ENCODE results near the gene KIF4A.

DNA sequence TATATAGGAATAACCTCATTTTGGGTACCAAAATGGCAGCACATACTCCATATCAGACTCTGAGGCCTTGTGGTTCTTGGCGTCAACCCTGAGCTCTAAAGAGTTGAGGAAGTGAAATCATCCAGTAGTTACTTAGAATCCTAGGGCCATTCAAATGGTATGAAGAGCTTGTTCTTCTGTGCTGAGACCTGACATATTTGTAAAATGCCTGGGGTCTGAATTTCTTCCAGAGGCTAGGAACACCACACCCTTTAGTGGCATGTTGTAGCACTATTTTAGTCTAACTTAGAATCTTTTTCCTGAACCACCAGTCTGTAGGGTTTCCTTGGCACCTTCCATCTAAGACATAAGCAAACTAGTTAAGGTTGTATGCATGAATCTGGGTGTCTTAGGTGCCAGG is 115.1 kb downstream of the KIF4A start:
- TF ChIP-seq POLR2A (IDR thresholded peaks at IDR 0.05): no peak
- TF ChIP-seq, protein P1, sequence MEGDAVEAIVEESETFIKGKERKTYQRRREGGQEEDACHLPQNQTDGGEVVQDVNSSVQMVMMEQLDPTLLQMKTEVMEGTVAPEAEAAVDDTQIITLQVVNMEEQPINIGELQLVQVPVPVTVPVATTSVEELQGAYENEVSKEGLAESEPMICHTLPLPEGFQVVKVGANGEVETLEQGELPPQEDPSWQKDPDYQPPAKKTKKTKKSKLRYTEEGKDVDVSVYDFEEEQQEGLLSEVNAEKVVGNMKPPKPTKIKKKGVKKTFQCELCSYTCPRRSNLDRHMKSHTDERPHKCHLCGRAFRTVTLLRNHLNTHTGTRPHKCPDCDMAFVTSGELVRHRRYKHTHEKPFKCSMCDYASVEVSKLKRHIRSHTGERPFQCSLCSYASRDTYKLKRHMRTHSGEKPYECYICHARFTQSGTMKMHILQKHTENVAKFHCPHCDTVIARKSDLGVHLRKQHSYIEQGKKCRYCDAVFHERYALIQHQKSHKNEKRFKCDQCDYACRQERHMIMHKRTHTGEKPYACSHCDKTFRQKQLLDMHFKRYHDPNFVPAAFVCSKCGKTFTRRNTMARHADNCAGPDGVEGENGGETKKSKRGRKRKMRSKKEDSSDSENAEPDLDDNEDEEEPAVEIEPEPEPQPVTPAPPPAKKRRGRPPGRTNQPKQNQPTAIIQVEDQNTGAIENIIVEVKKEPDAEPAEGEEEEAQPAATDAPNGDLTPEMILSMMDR (IDR thresholded peaks at IDR 0.05): no peak
- TF ChIP-seq POLR2AphosphoS5 (IDR thresholded peaks at IDR 0.05): no peak
